Hepatocyte (in vitro differentiated cells): ENCODE data around the gene ABR.

Source experiments
- CTCF ChIP-seq: fragments of 200-600 bp; sonication (generic); IDR thresholded peaks from 2 replicates; pipeline ENCODE4 v1.5.1; 2016; ENCODE audit warnings: antibody characterized with exemption, mild to moderate bottlenecking; ENCODE audit not compliant: poor library complexity
- EZH2 ChIP-seq: fragments of 200-600 bp; sonication (generic); IDR thresholded peaks from 2 replicates; pipeline ENCODE4 v1.6.1; 2016; ENCODE audit warnings: antibody characterized with exemption, mild to moderate bottlenecking, borderline replicate concordance
- EZH2phosphoT487 ChIP-seq: fragments of 200-600 bp; sonication (generic); IDR thresholded peaks from one replicate; pipeline ENCODE4 v1.6.1; 2018; ENCODE audit warnings: antibody characterized with exemption, mild to moderate bottlenecking, low read depth, moderate library complexity; ENCODE audit not compliant: unreplicated experiment, severe bottlenecking

GRCh38 chr17:1029922-1030644 is 149.7 kb downstream of the ABR start:
- TF ChIP-seq CTCF (no peak), EZH2phosphoT487 (no peak), EZH2 (no peak)
